GM21619 (cell line): ENCODE data around the gene ANKRD39.
"Not testable (repeated sequence)": the region's sequence is repeated elsewhere in the genome, so short reads cannot be mapped to it uniquely, and the experiment has no call there.

Experiments
- ATAC-seq: cut with Tn5 transposase; IDR thresholded peaks from one replicate; pipeline ENCODE4 v1.9.1; 2021; ENCODE audit not compliant: unreplicated experiment

The ANKRD39 gene, protein sequence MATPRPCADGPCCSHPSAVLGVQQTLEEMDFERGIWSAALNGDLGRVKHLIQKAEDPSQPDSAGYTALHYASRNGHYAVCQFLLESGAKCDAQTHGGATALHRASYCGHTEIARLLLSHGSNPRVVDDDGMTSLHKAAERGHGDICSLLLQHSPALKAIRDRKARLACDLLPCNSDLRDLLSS

GRCh38 chr2:96857667-96858372 lies at the start of gene ANKRD39:
ANKRD39 (minus strand) TSS chr2:96858016; CDS start chr2:96857987, 29 bp downstream.
- ATAC-seq, result peak; percentile 91

- no peak for ATAC-seq
These were observed 48.9 kb upstream of the ANKRD39 start for GRCh38 chr2:96906729-96907114.

DNA sequence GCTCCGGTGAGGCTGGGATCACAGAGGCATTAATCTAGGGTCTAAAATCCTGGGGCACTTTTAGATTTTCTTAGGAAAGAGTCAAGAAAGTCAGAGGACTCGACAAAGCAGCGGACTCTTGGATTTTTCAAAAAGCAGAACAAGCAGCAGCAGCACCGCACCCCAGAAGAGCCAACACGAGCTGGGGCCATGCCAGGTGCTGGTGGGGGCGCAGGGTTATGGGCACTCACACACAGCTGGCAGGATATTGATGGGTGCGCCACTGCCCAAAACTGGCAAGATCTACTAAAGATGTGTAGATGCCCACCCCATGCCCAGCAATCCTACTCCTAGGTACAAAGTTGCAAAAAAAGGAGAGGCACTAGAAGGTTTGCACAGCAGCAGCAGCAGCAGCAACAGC lies 46.0 kb upstream of the ANKRD39 start:
- no peak for ATAC-seq

- no peak for ATAC-seq
These were observed 45.5 kb upstream of the ANKRD39 start for GRCh38 chr2:96903318-96903717.

DNA sequence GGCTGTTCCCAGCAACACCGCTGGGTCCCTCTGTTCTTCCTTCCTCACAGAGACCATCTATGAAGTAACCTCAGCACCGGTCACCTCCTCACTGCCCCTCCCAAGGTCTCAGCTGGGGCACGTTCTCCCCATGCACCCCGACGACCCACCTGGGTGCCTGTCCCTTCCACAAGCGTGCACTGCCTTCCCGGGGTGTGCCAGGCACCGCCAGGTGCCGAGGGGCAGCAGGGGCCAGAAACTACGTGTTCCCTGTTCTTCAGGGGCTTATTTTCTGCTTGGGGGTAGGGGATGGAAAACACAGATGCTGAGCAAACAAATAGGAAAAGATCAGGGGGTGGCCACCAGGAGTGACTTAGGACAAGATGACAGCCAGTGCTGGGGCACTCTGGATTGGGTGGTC lies 42.4 kb upstream of the ANKRD39 start:
- no peak for ATAC-seq

DNA sequence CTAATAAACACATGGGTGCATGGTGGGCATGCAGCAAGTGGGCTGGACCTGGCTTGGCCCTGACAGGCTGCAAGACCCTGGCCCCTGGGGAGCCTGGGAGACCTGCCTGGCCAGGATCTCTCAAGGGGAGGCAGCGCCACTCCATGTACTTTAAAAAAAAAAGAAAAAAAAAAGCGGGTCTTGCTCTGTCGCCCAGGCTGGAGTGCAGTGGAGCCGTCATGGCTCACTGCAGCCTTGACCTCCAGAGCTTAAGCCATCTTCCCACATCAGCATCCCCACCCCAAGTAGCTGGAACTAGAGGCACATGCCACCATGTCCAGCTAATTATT lies 41.6 kb upstream of the ANKRD39 start:
- no peak for ATAC-seq

DNA sequence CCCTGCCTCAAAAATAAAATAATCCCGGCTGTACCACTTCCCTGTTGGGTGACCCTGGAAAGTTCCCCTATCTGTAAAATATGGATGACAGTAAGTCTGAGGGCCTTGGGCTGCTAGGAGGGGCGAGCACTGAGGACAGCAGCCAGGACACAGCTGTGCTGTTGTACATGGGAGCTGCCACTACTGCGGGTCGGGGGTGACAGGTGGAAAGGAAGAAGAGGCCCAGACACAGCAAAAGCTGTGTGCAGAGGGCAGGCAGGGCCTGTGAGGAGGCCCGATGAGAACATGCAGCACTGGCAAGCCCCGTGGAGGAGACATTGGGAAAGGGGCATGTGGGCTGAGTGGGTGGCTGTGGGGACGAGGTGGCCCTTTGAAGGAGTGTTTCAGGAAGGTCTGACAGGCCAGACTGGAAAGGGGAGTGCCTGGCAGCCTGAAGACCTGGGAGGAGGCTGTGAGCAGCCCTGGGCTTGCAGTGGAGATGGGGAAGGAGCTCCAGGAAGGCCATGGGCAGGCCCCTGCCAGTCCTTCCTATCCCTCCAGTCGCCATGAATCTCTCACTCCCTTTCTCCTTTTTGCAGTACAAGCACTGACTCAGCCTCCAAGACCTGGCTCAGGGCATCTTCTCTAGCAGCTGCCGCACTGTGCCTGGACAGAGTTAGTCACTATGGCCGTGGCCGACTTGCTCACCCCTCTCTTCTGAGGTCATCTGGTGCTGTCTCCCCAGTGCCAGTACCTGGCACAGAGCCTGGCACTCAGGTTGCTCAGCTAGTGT lies 41.0 kb upstream of the ANKRD39 start:
- no peak for ATAC-seq

DNA sequence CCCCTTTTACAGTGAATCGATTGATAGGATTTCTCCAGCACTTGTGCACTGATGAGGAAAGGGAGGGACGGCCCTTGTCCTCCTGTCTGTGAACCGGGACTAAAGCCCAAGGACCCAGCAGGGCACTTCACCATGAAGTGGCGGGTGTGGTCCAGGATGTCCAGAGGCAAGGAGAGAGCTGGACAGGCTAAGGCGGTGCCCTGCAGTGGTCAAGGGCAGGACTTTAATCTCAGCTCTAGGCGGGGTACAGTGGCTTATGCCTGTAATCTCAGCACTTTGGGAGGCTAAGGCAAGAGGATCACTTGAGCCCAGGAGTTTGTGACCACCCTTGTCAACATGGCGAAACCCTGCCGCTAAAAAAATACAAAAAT lies 40.3 kb upstream of the ANKRD39 start:
- ATAC-seq, result no peak

DNA sequence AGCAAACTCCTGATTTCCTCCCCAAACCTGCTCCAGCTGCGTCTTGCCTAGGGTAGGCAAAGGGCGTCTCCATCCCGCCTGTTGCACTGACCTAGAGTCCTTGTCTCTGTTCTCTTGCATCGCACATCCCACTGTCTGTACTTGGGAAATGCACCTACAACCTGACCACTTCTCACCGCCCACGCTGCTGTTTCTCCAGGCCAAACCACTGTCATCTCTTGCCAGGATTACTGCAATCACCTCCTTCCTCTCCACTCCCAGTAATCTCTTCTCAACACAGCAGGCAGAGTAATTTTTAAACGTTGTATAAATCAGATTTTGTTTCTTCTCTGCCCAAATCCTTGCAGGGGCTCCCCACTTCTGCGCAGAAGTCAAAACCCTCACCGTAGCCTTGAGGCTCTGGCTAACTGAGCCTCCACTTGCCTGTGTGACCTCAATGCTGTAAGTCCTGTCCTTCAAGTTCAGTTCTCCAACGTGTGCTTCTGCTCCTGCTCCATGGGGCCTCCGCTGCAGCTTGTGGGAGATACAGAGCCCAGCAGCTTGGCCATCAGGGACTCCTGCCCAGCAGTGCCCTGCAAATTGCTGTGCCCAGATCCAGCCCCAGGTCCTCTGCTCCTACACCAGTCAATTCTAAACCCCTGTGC lies 39.8 kb upstream of the ANKRD39 start:
- no peak for ATAC-seq

- ATAC-seq, result no peak
These were observed 38.2 kb upstream of the ANKRD39 start for GRCh38 chr2:96895746-96896651.

DNA sequence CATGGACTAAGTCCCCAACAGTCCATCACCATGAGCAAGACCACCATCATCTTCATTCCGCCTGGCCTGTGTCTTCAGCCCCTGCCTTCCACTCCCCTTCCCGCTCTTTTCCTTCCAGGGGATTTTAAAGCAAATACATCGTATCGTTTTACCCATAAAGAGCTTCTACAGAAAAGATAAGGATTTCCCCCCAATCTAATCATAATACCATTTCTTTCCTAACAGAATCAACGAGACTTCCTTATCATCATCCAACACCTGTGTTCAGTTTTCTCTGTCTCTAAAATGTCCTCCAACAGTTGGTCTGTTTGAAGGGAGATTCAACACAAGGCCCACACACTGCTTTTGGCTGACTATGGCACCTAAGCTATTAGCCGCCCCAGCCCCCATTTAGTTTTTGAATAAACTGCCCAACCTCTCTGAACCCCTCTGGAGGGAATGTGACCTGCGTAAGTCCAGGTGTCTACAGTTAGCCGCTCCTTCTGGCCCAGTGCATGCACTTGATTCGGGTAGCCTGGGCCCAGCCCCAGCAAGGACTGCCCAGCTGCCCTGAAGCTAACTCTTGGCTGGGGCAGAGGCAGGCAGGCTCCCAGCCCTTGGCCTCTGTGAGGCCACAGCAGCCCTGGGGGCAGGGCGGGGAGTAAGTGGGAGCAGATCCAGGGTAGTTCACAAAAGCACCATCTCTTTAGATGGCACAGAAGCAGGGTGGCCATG lies 37.4 kb upstream of the ANKRD39 start:
- no peak for ATAC-seq

DNA sequence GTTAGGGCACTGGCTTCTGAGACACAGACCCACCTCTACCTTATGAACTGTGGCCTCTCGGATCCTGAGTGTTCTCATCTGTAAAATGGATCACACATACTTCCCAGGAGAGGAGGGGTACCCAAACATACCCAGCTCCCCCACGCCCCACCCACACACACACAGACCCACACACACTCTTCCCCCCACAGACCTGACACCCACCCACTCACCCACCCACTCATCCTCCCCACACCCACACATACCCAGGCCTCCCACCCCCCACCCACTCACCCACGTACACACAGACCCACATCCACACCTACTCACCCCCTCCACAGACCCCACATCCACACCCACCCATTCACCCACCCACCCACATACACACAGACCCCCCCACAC lies 36.3 kb upstream of the ANKRD39 start:
- ATAC-seq, result no peak

GRCh38 chr2:96893289-96894150 lies 35.7 kb upstream of the ANKRD39 start:
- no peak for ATAC-seq

DNA sequence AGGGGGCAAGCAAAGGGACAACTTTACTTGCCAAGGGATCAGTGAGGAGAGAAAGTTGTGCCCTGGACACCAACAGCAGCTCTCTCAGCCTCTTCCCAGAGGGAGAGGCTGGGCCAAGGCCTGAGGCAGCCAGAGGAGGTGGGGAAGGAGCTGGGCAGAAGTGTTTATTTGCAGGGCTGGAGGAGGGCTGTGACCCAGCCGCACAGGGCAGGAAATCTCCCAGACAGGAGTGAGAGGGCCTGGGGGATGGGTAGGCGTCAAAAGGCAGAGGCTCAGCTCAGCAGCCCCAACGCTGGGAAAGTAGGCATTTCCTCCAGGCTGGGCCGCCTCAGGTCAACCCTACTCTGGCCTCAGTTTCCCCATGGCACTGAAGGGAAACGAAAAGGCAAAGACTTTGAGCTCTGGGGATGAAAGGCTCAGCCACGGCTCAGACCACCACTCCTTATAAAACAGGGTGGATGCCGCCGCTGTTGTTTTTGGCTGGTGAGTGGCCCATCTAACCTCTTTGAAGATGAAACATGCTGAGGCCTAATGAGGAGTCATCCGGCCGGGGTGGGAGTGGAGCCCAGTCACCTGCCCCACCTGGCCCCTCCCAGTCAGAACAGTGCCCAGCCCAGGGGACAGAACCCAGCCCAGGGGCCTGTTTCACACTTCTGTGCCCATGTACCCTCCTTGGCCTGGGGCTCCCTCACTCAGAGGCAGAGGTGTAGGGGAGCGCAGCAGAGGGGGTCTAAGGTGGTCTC lies 33.9 kb upstream of the ANKRD39 start:
- ATAC-seq, result no peak

DNA sequence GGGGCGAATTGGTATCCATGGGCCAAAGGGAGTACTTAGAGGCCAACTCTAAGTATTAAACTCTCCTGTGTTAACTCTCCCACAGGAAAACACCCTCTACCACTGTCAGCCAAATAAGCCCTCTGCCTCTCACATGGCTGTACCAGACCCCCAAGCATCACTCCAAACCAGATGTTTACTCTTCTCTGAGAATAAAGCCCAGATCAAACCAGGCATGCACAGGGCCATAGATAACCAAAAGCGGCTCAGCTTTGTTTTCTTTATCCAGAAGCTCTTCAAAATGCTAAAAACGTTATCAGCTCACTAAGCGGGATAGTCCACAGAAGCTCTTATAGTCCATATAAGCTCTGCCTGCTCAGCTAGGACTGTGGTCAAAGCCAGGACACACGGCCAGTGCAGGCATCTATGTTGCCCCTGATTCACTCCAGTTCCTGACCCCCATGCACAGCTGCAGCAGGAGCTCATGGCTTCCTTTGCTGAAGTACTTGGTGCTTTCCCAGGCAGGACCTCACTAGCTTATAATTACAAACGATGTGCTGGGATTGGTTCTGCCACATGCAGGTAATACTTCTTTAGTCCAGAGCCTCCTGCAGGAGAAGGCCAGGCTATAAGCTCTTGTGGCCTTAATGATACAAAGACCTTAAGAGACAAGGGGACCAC lies 33.0 kb upstream of the ANKRD39 start:
- no peak for ATAC-seq

- no peak for ATAC-seq
These were observed 32.4 kb upstream of the ANKRD39 start for GRCh38 chr2:96890252-96890651.

- ATAC-seq, result not testable (repeated sequence)
These were observed 31.7 kb upstream of the ANKRD39 start for GRCh38 chr2:96889502-96889901.
